ENCODE data around the gene CHRNB4. TPM values are rescaled to one million over a fixed set of nuclear protein-coding genes. Genes with fewer than 3 reads are reported as not detected.

The CHRNB4 gene
- total and polyA plus RNA-seq, 2 of the 8 experiments (the other 6 are each of a cell fraction or from before 2014, with no cell fraction given): 2.4 to 4.5 TPM

DNA sequence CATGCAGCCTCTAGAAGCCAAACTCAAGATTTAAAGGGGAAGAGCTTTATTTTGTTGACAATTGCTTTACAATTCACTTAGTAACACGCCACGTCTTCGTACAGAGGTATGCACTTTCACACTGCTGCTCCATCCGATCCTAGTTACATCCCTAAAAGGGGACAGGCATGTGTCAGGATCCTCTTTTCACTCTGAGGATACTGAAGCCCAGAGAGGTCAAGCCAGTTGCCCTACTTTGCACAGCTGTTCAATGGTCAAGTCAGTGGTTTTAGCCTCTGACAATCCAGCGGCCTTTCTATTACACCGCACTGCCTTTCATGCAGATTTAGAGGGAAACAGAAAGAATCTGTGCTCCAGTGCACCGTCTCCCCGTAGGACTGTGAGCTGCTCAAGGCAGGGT lies 44.9 kb upstream of the CHRNB4 start:
- Histone ChIP-seq H3K36me3 (ENCODE audit: control insufficient read depth in 2 of 4, insufficient read depth in 4 of 4, low read length in 3 of 4) (no peaks in the 10 kb centered on the region), H4K91ac (replicated peaks; ENCODE audit: insufficient read length, low read length) (no peak overlapping the region), H3K56ac (replicated peaks; ENCODE audit: insufficient read length, low read depth, low read length) (no peak overlapping the region), H3K9ac (replicated peaks in 1 of 4; ENCODE audit: extremely low read depth in 1 of 4, low read depth in 3 of 4, low read length in 3 of 4) (no peak overlapping the region), H2BK20ac (ENCODE audit: low read length) (peak overlapping the region; percentile 43; the same call in 1 of the 2 replicates), H2BK5ac (ENCODE audit: low read depth, low read length) (no peak overlapping the region), H3K79me2 (ENCODE audit: control insufficient read depth in 1 of 2, insufficient read depth in 2 of 2, low read length in 2 of 2) (no peaks in the 10 kb centered on the region), H4K20me1 (replicated peaks in 1 of 2; ENCODE audit: control insufficient read depth in 1 of 2, insufficient read depth in 2 of 2, low read length in 2 of 2) (no peaks in the 10 kb centered on the region), H3K27ac (ENCODE audit: low read depth, low read length) (no peak overlapping the region), H3K18ac (ENCODE audit: extremely low read depth, low read length) (no peak overlapping the region), H3K14ac (ENCODE audit: insufficient read length) (no peak overlapping the region), H2BK12ac (ENCODE audit: low read depth, low read length) (peak overlapping the region; percentile 11; the same call in 1 of the 2 replicates), H2BK15ac (ENCODE audit: low read length) (no peak overlapping the region), H3K4me1 (replicated peaks in 1 of 4; ENCODE audit: control insufficient read depth in 3 of 4, insufficient read depth in 4 of 4, low read length in 3 of 4) (peaks cover 9 to 18% (median 16%) of the 10 kb centered on the region in 4 experiments), H3K23me2 (ENCODE audit: low read depth, low read length) (no peaks in the 10 kb centered on the region), H3K23ac (ENCODE audit: insufficient read length) (no peak overlapping the region), H3K4me3 (ENCODE audit: extremely low read depth in 1 of 4, insufficient read depth in 2 of 4, low read depth in 3 of 4, low read length in 4 of 4) (no peak overlapping the region), H2AFZ (ENCODE audit: low read length) (peak overlapping the region; percentile 66; the same call in 1 of the 2 replicates), H3K27me3 (replicated peaks in 1 of 4; ENCODE audit: control insufficient read depth in 3 of 4, extremely low read depth in 1 of 4, insufficient read depth in 3 of 4, low read length in 3 of 4) (no peaks in the 10 kb centered on the region), H4K8ac (ENCODE audit: extremely low read depth, insufficient read depth, low read length) (no peak overlapping the region), H3K4me2 (ENCODE audit: insufficient read depth in 1 of 2, low read depth in 2 of 2, low read length in 2 of 2) (0 out of 4 replicates have a peak overlapping the region, but pooled peaks have one; percentile 4 to 25), H3K9me3 (ENCODE audit: insufficient read depth in 2 of 2, low read depth in 1 of 2, low read length in 1 of 2) (no peaks in the 10 kb centered on the region), H4K5ac (ENCODE audit: insufficient read length, low read depth, low read length) (no peak overlapping the region), H2AK5ac (ENCODE audit: low read depth, low read length) (no peak overlapping the region), H3K79me1 (ENCODE audit: low read depth, low read length) (no peaks in the 10 kb centered on the region), H2BK120ac (replicated peaks; ENCODE audit: low read depth, low read length) (no peak overlapping the region), H3K4ac (replicated peaks; ENCODE audit: insufficient read length, low read depth, low read length) (no peak overlapping the region)
- FAIRE-seq: no peak
- ChIA-PET CTCF (ENCODE audit: partially characterized antibody) (interaction anchor here (0.6 to 4.8 kb wide), 11 partner anchors 11 to 249 kb away, joined by 3 to 31 read pairs (median 6); no protein-coding TSS in a partner anchor), POLR2A (ENCODE audit: partially characterized antibody) (interaction anchor here (0.5 to 1.3 kb wide), 2 partner anchors 8 to 518 kb away, joined by 3 read pairs; no protein-coding TSS in a partner anchor)
- TF ChIP-seq KDM1A (IDR thresholded peaks at IDR 0.05; ENCODE audit: borderline replicate concordance, low read length) (peak; percentile 91; the same call in 1 of the 2 replicates), POLR2A (IDR thresholded peaks at IDR 0.05; ENCODE audit: control extremely low read depth in 1 of 2, low read depth in 2 of 2, low read length in 2 of 2) (no peak)
- peak in 1 of 2 experiments; percentile 33 for DNase-seq (ENCODE audit: low read depth in 1 of 2, low spot score in 2 of 2)
- WGBS, 2 experiments (ENCODE audit: extremely low coverage in 1 of 2, insufficient coverage in 1 of 2, insufficient read length in 1 of 2, insufficient replicate concordance in 2 of 2, low coverage in 1 of 2, low lambda C conversion rate in 2 of 2, missing lambda C conversion rate in 1 of 2): 65% methylated on average over 8 of the region's 8 CpGs; no CpG with 5 or more reads in 1 of the 2 experiments
